WERI-Rb-1 (cell line): Measurements from ENCODE around the gene TCEAL5.

ENCODE experiments used
- DNase-seq: peaks from one replicate; pipeline ENCODE4 v3.0.0-alpha.2; 2020
- H3K27ac ChIP-seq: fragments of 250-450 bp; sonication (Bioruptor Pico); 2 replicates; pipeline ENCODE4 v1.5.1; 2020; ENCODE audit warnings: mild to moderate bottlenecking, moderate library complexity
- H3K27me3 ChIP-seq: fragments of 250-450 bp; sonication (Bioruptor Pico); 2 replicates; pipeline ENCODE4 v1.5.1; 2021; ENCODE audit warnings: mild to moderate bottlenecking, low read depth, moderate library complexity; ENCODE audit not compliant: insufficient read depth, severe bottlenecking
- H3K36me3 ChIP-seq: fragments of 250-450 bp; sonication (Bioruptor Pico); 2 replicates; pipeline ENCODE4 v1.5.1; 2020; ENCODE audit warnings: mild to moderate bottlenecking, moderate library complexity
- H3K4me3 ChIP-seq: 2 replicates; pipeline ENCODE4 v1.5.1; 2011; ENCODE audit warnings: low read depth, mild to moderate bottlenecking, control low read depth, low read length
- H3K9me3 ChIP-seq: fragments of 250-450 bp; sonication (Bioruptor Pico); 2 replicates; pipeline ENCODE4 v1.5.1; 2021; ENCODE audit warnings: mild to moderate bottlenecking, moderate library complexity; ENCODE audit not compliant: severe bottlenecking
- CTCF ChIP-seq: IDR thresholded peaks from 2 replicates; pipeline ENCODE4 v1.5.1; 2011; ENCODE audit warnings: low read depth, mild to moderate bottlenecking, control low read depth, inconsistent platforms, low read length

Gene TCEAL5

GRCh38 chrX:103293118-103293517, 16.6 kb upstream of the TCEAL5 start:
- Histone ChIP-seq H3K9me3 (peaks cover 2% of the 10 kb centered on the region), H3K27ac (no peak overlapping the region), H3K27me3 (peaks cover 11% of the 10 kb centered on the region), H3K36me3 (no peaks in the 10 kb centered on the region), H3K4me3 (no peak overlapping the region)
- no peak for TF ChIP-seq CTCF
- no peak for DNase-seq

- Histone ChIP-seq H3K36me3 (no peaks in the 10 kb centered on the region), H3K9me3 (no peaks in the 10 kb centered on the region), H3K27me3 (peaks cover 47% of the 10 kb centered on the region), H3K4me3 (no peak overlapping the region), H3K27ac (no peak overlapping the region)
- no peak for DNase-seq
- TF ChIP-seq CTCF, result no peak
These were observed 3.1 kb upstream of the TCEAL5 start for GRCh38 chrX:103279624-103280023.

DNA sequence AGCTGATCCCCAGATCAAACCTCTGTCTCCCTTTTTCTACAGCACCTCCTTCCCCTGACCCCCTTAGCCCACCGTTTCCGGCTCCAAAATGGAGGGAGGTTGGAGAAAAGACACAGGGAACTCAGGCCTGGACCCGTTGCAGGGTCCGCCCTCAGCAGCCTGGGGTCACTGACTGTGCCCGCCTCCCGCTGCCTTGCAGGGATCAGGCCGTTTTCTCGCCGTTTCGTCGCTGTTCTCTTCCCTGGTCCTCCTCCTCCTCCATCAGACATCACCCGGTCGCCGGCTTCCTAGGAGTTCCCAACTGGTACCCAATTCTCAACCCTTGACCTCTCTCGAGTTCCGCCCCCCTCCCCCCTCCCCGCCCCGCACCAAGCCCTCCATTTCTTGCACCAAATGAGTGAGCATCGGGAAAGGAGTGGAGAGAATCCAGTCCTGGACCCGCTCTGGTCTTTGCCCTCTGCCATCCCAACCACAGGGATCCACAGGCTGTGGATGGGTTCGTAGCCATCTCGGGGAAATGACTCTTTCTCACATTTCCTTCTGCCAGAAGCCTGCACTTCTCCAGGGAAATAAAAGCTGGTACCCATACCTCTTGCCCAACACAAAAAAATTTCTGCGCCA, 493 bp downstream of the TCEAL5 start:
- DNase-seq, result no peak
- Histone ChIP-seq H3K9me3 (no peaks in the 10 kb centered on the region), H3K4me3 (no peak overlapping the region), H3K27ac (no peak overlapping the region), H3K36me3 (no peaks in the 10 kb centered on the region), H3K27me3 (peaks cover 70% of the 10 kb centered on the region)
- TF ChIP-seq CTCF, result no peak

DNA sequence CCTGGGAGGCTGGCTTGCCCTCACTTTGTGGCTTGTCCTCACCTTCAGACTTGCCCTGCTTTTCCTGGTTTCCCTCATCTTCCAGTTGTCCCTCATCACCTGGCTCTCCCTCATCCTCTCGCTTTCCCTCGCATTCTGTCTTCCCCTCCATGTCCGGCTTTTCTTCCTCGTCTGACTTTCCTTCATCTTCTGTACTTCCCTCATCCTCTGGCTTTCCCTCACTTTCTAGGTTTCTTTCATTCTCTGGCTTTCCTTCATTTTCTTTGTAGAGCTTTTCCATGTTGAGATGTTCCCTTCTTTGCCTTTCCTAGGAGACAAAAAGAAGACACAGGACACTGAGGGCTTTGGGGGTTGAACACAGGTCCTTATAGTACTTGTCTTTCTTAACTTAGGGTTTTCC, 2.3 kb downstream of the TCEAL5 start:
- Histone ChIP-seq H3K36me3 (no peaks in the 10 kb centered on the region), H3K4me3 (no peak overlapping the region), H3K9me3 (no peaks in the 10 kb centered on the region), H3K27ac (no peak overlapping the region), H3K27me3 (peaks cover 71% of the 10 kb centered on the region)
- no peak for TF ChIP-seq CTCF
- no peak for DNase-seq

DNA sequence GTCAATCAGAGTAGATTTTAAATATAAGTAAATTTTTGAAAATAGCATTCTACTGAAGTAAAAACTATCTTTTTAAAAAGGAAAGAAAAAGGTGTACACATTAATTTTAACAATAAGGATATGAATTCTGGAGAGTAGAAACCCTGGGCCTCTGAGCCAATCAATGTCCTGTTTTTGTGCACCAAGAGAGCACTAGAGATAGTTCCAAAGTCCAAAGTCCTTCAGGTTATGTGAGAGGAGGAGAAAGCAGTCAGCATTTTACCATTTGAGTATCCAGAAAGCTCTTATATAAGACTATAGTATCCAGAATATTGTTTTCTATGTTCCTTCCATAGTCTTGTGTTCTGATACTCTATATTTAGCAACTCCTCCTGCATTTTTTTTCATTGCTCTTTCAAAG, 18.3 kb downstream of the TCEAL5 start:
- no peak overlapping the region for H3K4me3 ChIP-seq
- peaks cover 19% of the 10 kb centered on the region for H3K27me3 ChIP-seq
- no peaks in the 10 kb centered on the region for H3K9me3 ChIP-seq
- H3K27ac ChIP-seq, result no peak overlapping the region
- no peak for TF ChIP-seq CTCF
- no peak for DNase-seq
- H3K36me3 ChIP-seq, result no peaks in the 10 kb centered on the region

- TF ChIP-seq CTCF, result no peak
These were observed 19.9 kb downstream of the TCEAL5 start for GRCh38 chrX:103256651-103257050.

More at GRCh38 chrX:103256651-103257050, 19.9 kb downstream of the TCEAL5 start:
- no peaks in the 10 kb centered on the region; the same call in 1 of the 2 replicates for H3K36me3 ChIP-seq
- DNase-seq, result no peak
- no peak overlapping the region for H3K4me3 ChIP-seq
- H3K9me3 ChIP-seq, result no peaks in the 10 kb centered on the region
- H3K27me3 ChIP-seq, result peaks cover 19% of the 10 kb centered on the region
- H3K27ac ChIP-seq, result no peak overlapping the region
